Left ventricle myocardium superior (tissue), 1 donor: ENCODE measurements around the gene COPB1. TPM values are rescaled to one million over a fixed set of nuclear protein-coding genes. Genes with fewer than 3 reads are reported as not detected.
"Not testable (repeated sequence)": the region's sequence is repeated elsewhere in the genome, so short reads cannot be mapped to it uniquely, and the experiment has no call there.

Experiments
- ATAC-seq: fragments of 200-7000 bp; cut with Tn5 transposase; one replicate; pipeline ENCODE4 v1.9.1; 2020; ENCODE audit warnings: mild to moderate bottlenecking, moderate library complexity
- DNase-seq: peaks from one replicate; pipeline ENCODE4 v3.0.0-alpha.2; 2020
- intact Hi-C: fragments of 100-400 bp; cut with micrococcal nuclease; formaldehyde crosslinking; loops from one replicate; pipeline ENCODE4 v1.11.0; 2022
- long read RNA-seq: library from polyadenylated mRNA; unstranded; transcript quantifications from one replicate; pipeline ENCODE4 v2.0.0, GENCODE V29; 2021
- total RNA-seq: library from RNA; stranded (reverse); fragmentation: NEBNext Ultra II Directional; extraction: Animal tissue kit (Norgen Biotek cat#: 25700); gene quantifications from one replicate; pipeline ENCODE4 v1.2.1, GENCODE V29; 2021
- donor health status: DM: no; HTN: yes; CAD: no; lungs with severe emphysema.

Gene COPB1
- 43.6 TPM for total RNA-seq
- long read RNA-seq, transcript COPB1-201 (22 exons, 3,481 nt), result minor isoform, 5 of 46 reads
- long read RNA-seq, transcript COPB1-202 (22 exons, 3,382 nt), result major isoform, 14 of 46 reads
- long read RNA-seq, partial matches to known transcripts, result 17 of 46 reads
- long read RNA-seq, other reads (novel, unspliced or antisense), result 10 of 46 reads

GRCh38 chr11:14499560-14500180 lies at the start of gene COPB1:
COPB1 (minus strand) TSS chr11:14499811; CDS start chr11:14498928, 883 bp downstream.
- intact Hi-C loops, result no loop called here
- peak; percentile 94 for DNase-seq
- ATAC-seq, result peak; percentile 99

- intact Hi-C loops, result loop anchor here (10.0 kb wide), 1 partner anchor 97 kb away; the partner anchor contains the start of gene PDE3B
- DNase-seq, result no peak
- no peak for ATAC-seq
These were observed 47.8 kb upstream of the COPB1 start for GRCh38 chr11:14547440-14547839.

GRCh38 chr11:14546672-14547071 lies 47.1 kb upstream of the COPB1 start:
- no peak for ATAC-seq
- intact Hi-C loops, result loop anchor here (10.0 kb wide), 1 partner anchor 98 kb away; the partner anchor contains the start of gene PDE3B
- no peak for DNase-seq

GRCh38 chr11:14544611-14545010 lies 45.0 kb upstream of the COPB1 start:
- intact Hi-C loops, result loop anchor here (5.0 to 10.0 kb wide), 2 partner anchors 100 to 363 kb away; partner anchors contain the start of gene PDE3B
- DNase-seq (no peak), ATAC-seq (no peak)

- no peak for ATAC-seq
- intact Hi-C loops, result loop anchor here (5.0 to 10.0 kb wide), 2 partner anchors 102 to 364 kb away; partner anchors contain the start of gene PDE3B
- no peak for DNase-seq
These were observed 43.6 kb upstream of the COPB1 start for GRCh38 chr11:14543260-14543659.

- intact Hi-C loops, result loop anchor here (5.0 to 10.0 kb wide), 2 partner anchors 102 to 365 kb away; partner anchors contain the start of gene PDE3B
- DNase-seq (no peak), ATAC-seq (no peak)
These were observed 42.7 kb upstream of the COPB1 start for GRCh38 chr11:14542324-14542723.

- intact Hi-C loops, result loop anchor here (5.0 to 10.0 kb wide), 2 partner anchors 103 to 366 kb away; partner anchors contain the start of gene PDE3B
- ATAC-seq (peak; percentile 85), DNase-seq (peak; percentile 42)
These were observed 41.8 kb upstream of the COPB1 start for GRCh38 chr11:14541192-14541947.

GRCh38 chr11:14539982-14540421 lies 40.4 kb upstream of the COPB1 start:
- intact Hi-C loops, result loop anchor here (5.0 to 10.0 kb wide), 3 partner anchors 105 to 367 kb away; partner anchors contain the start of gene PDE3B
- DNase-seq (no peak), ATAC-seq (peak; percentile 74)

- intact Hi-C loops, result loop anchor here (5.0 kb wide), 1 partner anchor 348 kb away; no protein-coding TSS in a partner anchor
- DNase-seq (no peak), ATAC-seq (peak; percentile 39)
These were observed 39.4 kb upstream of the COPB1 start for GRCh38 chr11:14538926-14539554.

- intact Hi-C loops, result loop anchor here (5.0 kb wide), 1 partner anchor 349 kb away; no protein-coding TSS in a partner anchor
- peak; percentile 45 for DNase-seq
- ATAC-seq, result peak; percentile 57
These were observed 38.8 kb upstream of the COPB1 start for GRCh38 chr11:14538271-14538925.

- ATAC-seq (no peak), DNase-seq (no peak)
- intact Hi-C loops, result loop anchor here (5.0 kb wide), 1 partner anchor 350 kb away; no protein-coding TSS in a partner anchor
These were observed 37.6 kb upstream of the COPB1 start for GRCh38 chr11:14537134-14537599.

- DNase-seq, ATAC-seq: not testable (repeated sequence)
- intact Hi-C loops, result loop anchor here (5.0 kb wide), 1 partner anchor 352 kb away; no protein-coding TSS in a partner anchor
These were observed 35.6 kb upstream of the COPB1 start for GRCh38 chr11:14535166-14535565.

GRCh38 chr11:14529951-14530350 lies 30.3 kb upstream of the COPB1 start:
- ATAC-seq (no peak), DNase-seq (no peak)
- intact Hi-C loops, result no loop called here

GRCh38 chr11:14529321-14529720 lies 29.7 kb upstream of the COPB1 start:
- intact Hi-C loops, result no loop called here
- no peak for DNase-seq
- ATAC-seq, result no peak

GRCh38 chr11:14522801-14523200 lies 23.2 kb upstream of the COPB1 start:
- ATAC-seq, result no peak
- intact Hi-C loops, result no loop called here
- DNase-seq, result no peak

GRCh38 chr11:14522245-14522644 lies 22.6 kb upstream of the COPB1 start:
- no peak for ATAC-seq
- DNase-seq, result no peak
- intact Hi-C loops, result no loop called here

GRCh38 chr11:14520747-14521151 lies 21.1 kb upstream of the COPB1 start:
- intact Hi-C loops, result no loop called here
- no peak for ATAC-seq
- DNase-seq, result no peak
